HepG2 (cell line): ENCODE measurements around the gene GUK1. TPM values are rescaled to one million over a fixed set of nuclear protein-coding genes. Genes with fewer than 3 reads are reported as not detected.

ENCODE experiments used
- ATAC-seq: fragments of 200-7000 bp; cut with Tn5 transposase; 3 replicates; pipeline ENCODE4 v1.9.1; 2020; ENCODE audit warnings: mild to moderate bottlenecking, moderate library complexity
- BruUV-seq: library from RNA; stranded (reverse); fragments of 400-500 nt; replicated peaks from 2 replicates; lab custom pipeline; 2021; lab: Mats Ljungman, UMichigan
- CTCF ChIA-PET: fragments of 300-600 bp; formaldehyde crosslinking; extraction: SDS; loops from one replicate; lab custom pipeline; 2021; ENCODE audit warnings: low total read pairs, inconsistent platforms, low intra/inter-chr PET ratio; lab: Yijun Ruan, JAX
- POLR2A ChIA-PET: fragments of 350-600 bp; sonication (Branson Sonifier 250); formaldehyde crosslinking; loops from one replicate; lab custom pipeline; 2020; ENCODE audit warnings: antibody characterized with exemption, inconsistent platforms; lab: Yijun Ruan, JAX
- DNase-seq: peaks from one replicate; pipeline ENCODE4 v3.0.0-alpha.2; 2015; ENCODE audit warnings: low spot score
- FAIRE-seq: peaks from 3 replicates; lab custom pipeline; 2011; peaks lifted over from hg19 to GRCh38; lab: Jason Lieb, UNC
- H2AFZ ChIP-seq: one replicate; pipeline ENCODE4 v1.6.1; 2011; ENCODE audit warnings: low read length, inconsistent platforms
- H3K27ac ChIP-seq: fragments of 300-600 bp; 3 replicates; pipeline ENCODE4 v1.8.0; 2011; ENCODE audit warnings: mixed run types, mild to moderate bottlenecking, mixed read lengths, low read length, inconsistent platforms; ENCODE audit not compliant: insufficient read depth; ENCODE audit errors: extremely low read length
- H3K27me3 ChIP-seq, 2 experiments: fragments of 200-600 bp in 1 of 2; 2 replicates in 1 of 2; 3 replicates in 1 of 2; pipeline versions ENCODE4 v1.6.0 to v1.8.0; 2011; ENCODE audit warnings: low read length in 2 of 2, mild to moderate bottlenecking in 2 of 2, moderate library complexity in 2 of 2, inconsistent platforms in 1 of 2; ENCODE audit not compliant: insufficient read depth in 2 of 2, control insufficient read depth in 1 of 2
- H3K36me3 ChIP-seq, 2 experiments: fragments of 200-600 bp in 1 of 2; replicated peaks in 1 of 2; 2 replicates in 1 of 2; 3 replicates in 1 of 2; pipeline versions ENCODE4 v1.5.1 to v1.8.0; 2011; ENCODE audit warnings: low read length in 2 of 2, inconsistent platforms in 1 of 2; ENCODE audit not compliant: insufficient read depth in 2 of 2, control insufficient read depth in 1 of 2
- H3K4me1 ChIP-seq: 2 replicates; pipeline ENCODE4 v1.5.1; 2012; ENCODE audit warnings: low read length, inconsistent platforms; ENCODE audit not compliant: insufficient read depth
- H3K4me2 ChIP-seq: 2 replicates; pipeline ENCODE4 v1.6.0; 2011; ENCODE audit warnings: low read depth, low read length, inconsistent platforms
- H3K4me3 ChIP-seq, 3 experiments: fragments of 200-600 bp in 1 of 3; sonication (generic), shearing (Covaris generic) in 1 of 3; replicated peaks in 1 of 3; 2 replicates each; pipeline ENCODE4 v1.5.1; 2011 to 2016; ENCODE audit warnings: low read length in 3 of 3, inconsistent platforms in 2 of 3, low read depth in 2 of 3, mild to moderate bottlenecking in 2 of 3, control low read depth in 1 of 3, mixed read lengths in 1 of 3; ENCODE audit not compliant: insufficient read depth in 1 of 3
- H3K79me2 ChIP-seq: one replicate; pipeline ENCODE4 v1.6.1; 2011; ENCODE audit warnings: low read length, inconsistent platforms; ENCODE audit not compliant: insufficient read depth
- H3K9ac ChIP-seq: 2 replicates; pipeline ENCODE4 v1.6.0; 2011; ENCODE audit warnings: mild to moderate bottlenecking, low read depth, low read length, inconsistent platforms; ENCODE audit not compliant: insufficient read depth
- H3K9me3 ChIP-seq: 2 replicates; pipeline ENCODE4 v1.5.1; 2012; ENCODE audit warnings: mild to moderate bottlenecking, low read length
- H4K20me1 ChIP-seq: 2 replicates; pipeline ENCODE4 v1.6.0; 2011; ENCODE audit warnings: inconsistent platforms, mild to moderate bottlenecking, low read length, moderate library complexity; ENCODE audit not compliant: insufficient read depth
- AGO2 ChIP-seq: fragments of 200-400 bp; formaldehyde crosslinking; optimal IDR thresholded peaks from 2 replicates; pipeline ENCODE3; 2017; ENCODE audit warnings: mild to moderate bottlenecking, low read depth, low read length, moderate library complexity
- ATF1 ChIP-seq: IDR thresholded peaks from 2 replicates; pipeline ENCODE4 v1.6.1; 2016; ENCODE audit warnings: mild to moderate bottlenecking, control low read depth
- BCL3 ChIP-seq: sonication (generic); formaldehyde crosslinking; IDR thresholded peaks from 2 replicates; pipeline ENCODE4 v1.5.1; 2020; ENCODE audit warnings: mild to moderate bottlenecking, missing genetic modification reagents, moderate library complexity
- CEBPB ChIP-seq: IDR thresholded peaks from 2 replicates; pipeline ENCODE4 v1.6.1; 2011; ENCODE audit warnings: low read depth, low read length, improper control_type of control experiment, borderline replicate concordance
- DDIT3 ChIP-seq: sonication (generic); formaldehyde crosslinking; IDR thresholded peaks from 2 replicates; pipeline ENCODE4 v1.4.0; 2020; ENCODE audit warnings: mild to moderate bottlenecking, missing genetic modification reagents
- FOXP1 ChIP-seq, 2 experiments: fragments of 450-650 bp in 1 of 2; IDR thresholded peaks; 2 replicates each; pipeline ENCODE4 v1.6.1; 2017 to 2018; ENCODE audit warnings: antibody characterized with exemption in 1 of 2
- GRHL1 ChIP-seq: sonication (generic); formaldehyde crosslinking; conservative IDR thresholded peaks from 2 replicates; pipeline ENCODE4 v1.8.0; 2022; ENCODE audit warnings: missing genetic modification reagents
- HDAC2 ChIP-seq: sonication (generic); formaldehyde crosslinking; IDR thresholded peaks from 2 replicates; pipeline ENCODE4 v1.4.0; 2020; ENCODE audit warnings: missing genetic modification reagents
- HMG20A ChIP-seq: IDR thresholded peaks from 2 replicates; pipeline ENCODE4 v1.6.1; 2016; ENCODE audit warnings: borderline replicate concordance
- HNRNPH1 ChIP-seq: fragments of 200-400 bp; formaldehyde crosslinking; optimal IDR thresholded peaks from 2 replicates; pipeline ENCODE3; 2017; ENCODE audit warnings: mild to moderate bottlenecking, low read depth, low read length
- ISX ChIP-seq: sonication (generic); formaldehyde crosslinking; conservative IDR thresholded peaks from 2 replicates; pipeline ENCODE4 v1.5.0; 2020; ENCODE audit warnings: missing genetic modification reagents
- KDM4B ChIP-seq: sonication (generic); formaldehyde crosslinking; IDR thresholded peaks from 2 replicates; pipeline ENCODE4 v1.4.0; 2020; ENCODE audit warnings: missing genetic modification reagents
- NR2C2 ChIP-seq: sonication (generic); formaldehyde crosslinking; IDR thresholded peaks from 2 replicates; pipeline ENCODE4 v1.4.0; 2020; ENCODE audit warnings: missing genetic modification reagents, mild to moderate bottlenecking, moderate library complexity, borderline replicate concordance
- TMF1 ChIP-seq: sonication (generic); formaldehyde crosslinking; IDR thresholded peaks from 2 replicates; pipeline ENCODE4 v1.8.1; 2022; ENCODE audit warnings: low read depth, missing genetic modification reagents
- TOPORS ChIP-seq: sonication (generic); formaldehyde crosslinking; IDR thresholded peaks from 2 replicates; pipeline ENCODE4 v1.8.0; 2023; ENCODE audit warnings: mild to moderate bottlenecking, missing genetic modification reagents
- ZBTB1 ChIP-seq: sonication (generic); formaldehyde crosslinking; IDR thresholded peaks from 2 replicates; pipeline ENCODE4 v1.4.0; 2020; ENCODE audit warnings: missing genetic modification reagents, borderline replicate concordance
- ZNF180 ChIP-seq: sonication (generic); formaldehyde crosslinking; IDR thresholded peaks from 2 replicates; pipeline ENCODE4 v1.4.0; 2020; ENCODE audit warnings: low read depth, missing genetic modification reagents, borderline replicate concordance
- ZNF207 ChIP-seq: fragments of 450-650 bp; IDR thresholded peaks from 2 replicates; pipeline ENCODE4 v1.6.1; 2016; ENCODE audit warnings: antibody characterized with exemption, borderline replicate concordance
- ZNF367 ChIP-seq: sonication (generic); formaldehyde crosslinking; IDR thresholded peaks from 2 replicates; pipeline ENCODE4 v1.4.0; 2020; ENCODE audit warnings: missing genetic modification reagents, borderline replicate concordance
- ZNF44 ChIP-seq: sonication (generic); formaldehyde crosslinking; IDR thresholded peaks from 2 replicates; pipeline ENCODE4 v1.5.1; 2020; ENCODE audit warnings: mild to moderate bottlenecking, missing genetic modification reagents
- ZNF598 ChIP-seq: sonication (generic); formaldehyde crosslinking; IDR thresholded peaks from 2 replicates; pipeline ENCODE4 v1.5.1; 2020; ENCODE audit warnings: mild to moderate bottlenecking, missing genetic modification reagents, borderline replicate concordance
- ZNF784 ChIP-seq: sonication (generic); formaldehyde crosslinking; IDR thresholded peaks from 2 replicates; pipeline ENCODE4 v1.5.1; 2020; ENCODE audit warnings: missing genetic modification reagents, mild to moderate bottlenecking, borderline replicate concordance
- WGBS: methylation state at CpG from one replicate; pipeline ENCODE4 v1.1.6; 2017; ENCODE audit warnings: low lambda C conversion rate; 5-methylcytosine and 5-hydroxymethylcytosine counted together
- in situ Hi-C: cut with HindIII; loops from 2 replicates; pipeline ENCODE4 v1.10.0; 2017; ENCODE audit warnings: low pct_unique_long_range_greater_than_20kb; ENCODE audit not compliant: extremely low pct_ligation_motif_present
- intact Hi-C: fragments of 100-400 bp; cut with micrococcal nuclease; formaldehyde crosslinking; loops from one replicate; pipeline ENCODE4 v1.10.0; 2022; ENCODE audit not compliant: unreplicated experiment
- polyA plus RNA-seq, 8 experiments: library from polyadenylated mRNA; depleted of rRNA in 3 of 8; stranded (reverse) in 7 of 8; unstranded in 1 of 8; fragments of >200 nt; fragmentation: Illumina TruSeq in 4 of 8; extraction: Trizol in 4 of 8; gene quantifications; 2 replicates each; pipeline versions ENCODE4 v1.2.1 to v1.2.3, GENCODE V29; 2011 to 2016; ENCODE audit warnings: low read depth in 4 of 8, missing spikeins in 1 of 8, mixed read lengths in 1 of 8; ENCODE audit not compliant: insufficient read depth in 1 of 8
- total RNA-seq, 5 experiments: library from RNA; depleted of rRNA; stranded (reverse); fragments of >200 nt; fragmentation: Illumina TruSeq; extraction: Trizol; gene quantifications; 2 replicates each; pipeline ENCODE4 v1.2.3, GENCODE V29; 2016; ENCODE audit warnings: low read depth in 1 of 5

GUK1 gene
- total and polyA plus RNA-seq, 2 of the 13 experiments (the other 11 are each of a cell fraction or from before 2014, with no cell fraction given), result 116 to 154 TPM

- BruUV-seq, result no TSS peak
- ChIA-PET POLR2A (interaction anchor here (5.6 kb wide), 1 partner anchor 26 kb away, joined by 38 read pairs; the partner anchor contains the start of gene IBA57), CTCF (no interaction called here)
- in situ Hi-C loops (loop anchor here (5.0 kb wide), 1 partner anchor 38 kb away; no protein-coding TSS in a partner anchor), intact Hi-C loops (loop anchor here (1.0 kb wide), 1 partner anchor 27 kb away; no protein-coding TSS in a partner anchor)
- H3K9me3 ChIP-seq, result no peaks in the 10 kb centered on the region
- H3K79me2 ChIP-seq, result peaks cover 41% of the 10 kb centered on the region
- DNase-seq (no peak), FAIRE-seq (no peak), ATAC-seq (no peak)
- H3K36me3 ChIP-seq, result peaks cover 0 to 2% of the 10 kb centered on the region in 2 experiments; a peak in 1 of 5 replicates
- H3K9ac ChIP-seq, result peak overlapping the region; percentile 62
- WGBS, result 38% methylated on average over 27 of the region's 30 CpGs
- H3K4me2 ChIP-seq, result peak overlapping the region; percentile 65
- peaks cover 38% of the 10 kb centered on the region for H3K4me1 ChIP-seq
- H3K27ac ChIP-seq, result peak overlapping the region; percentile 57
- H2AFZ ChIP-seq, result peak overlapping the region; percentile 62
- no peaks in the 10 kb centered on the region; a peak in 1 of 5 replicates for H3K27me3 ChIP-seq
- H4K20me1 ChIP-seq, result peaks cover 13% of the 10 kb centered on the region; the same call in 1 of the 2 replicates
- H3K4me3 ChIP-seq, result peak overlapping the region; percentile 59 to 98 (median 94); a peak in 5 of 6 replicates
- TF ChIP-seq ZNF784 (no peak), ATF1 (CRISPR knock-in tag) (no peak; the same call in 1 of the 2 replicates), HMG20A (CRISPR knock-in tag) (no peak; the same call in 1 of the 2 replicates), TOPORS (no peak), ZNF598 (CRISPR knock-in tag) (no peak), ZBTB1 (CRISPR knock-in tag) (no peak), AGO2 (no peak), ISX (no peak; the same call in 1 of the 2 replicates), BCL3 (CRISPR knock-in tag) (no peak), ZNF44 (CRISPR knock-in tag) (0 out of 2 replicates have a peak, but pooled peaks have one; percentile 44), DDIT3 (no peak), GRHL1 (no peak), CEBPB (no peak), ZNF367 (CRISPR knock-in tag) (no peak), HNRNPH1 (no peak), ZNF180 (CRISPR knock-in tag) (no peak), HDAC2 (no peak), FOXP1 (IDR thresholded peaks at IDR 0.05) (no peak), FOXP1 (CRISPR knock-in tag; IDR thresholded peaks at IDR 0.05) (no peak), KDM4B (CRISPR knock-in tag) (no peak), ZNF207 (no peak), TMF1 (CRISPR knock-in tag) (no peak), NR2C2 (CRISPR knock-in tag) (no peak)
Measured at GRCh38 chr1:228139406-228139930, 611 bp upstream of the GUK1 start.
